ENCODE results near the gene KYAT1. TPM values are rescaled to one million over a fixed set of nuclear protein-coding genes. Genes with fewer than 3 reads are reported as not detected.
A peak's percentile ranks its signal among the peaks of the same experiment; 100 is the strongest.

Gene KYAT1
- total RNA-seq, 1 donor from 2014 or later: 18.9 TPM

DNA sequence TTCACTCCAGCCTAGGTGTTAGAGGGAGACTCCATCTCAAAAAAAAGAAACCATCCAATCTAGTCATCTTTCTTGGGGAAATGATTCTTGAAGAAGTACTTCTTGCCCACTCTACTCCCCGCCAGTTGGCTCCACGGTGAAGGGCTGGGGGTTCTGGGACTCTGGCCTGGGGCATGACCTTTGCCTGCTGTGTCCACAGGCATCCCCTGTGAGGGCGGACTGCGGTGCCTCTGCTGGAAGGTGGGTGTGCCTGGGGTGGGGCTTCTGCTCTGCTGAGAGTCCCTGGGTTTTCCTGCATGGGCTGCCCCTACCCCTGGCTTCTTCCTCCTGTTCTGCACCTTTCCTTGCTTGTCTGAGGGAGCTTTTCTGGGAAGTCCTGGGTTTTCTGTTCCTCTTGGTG is 91.2 kb downstream of the KYAT1 start:
- DNase-seq (ENCODE audit: low read depth): no peak
- TF ChIP-seq, protein P1, sequence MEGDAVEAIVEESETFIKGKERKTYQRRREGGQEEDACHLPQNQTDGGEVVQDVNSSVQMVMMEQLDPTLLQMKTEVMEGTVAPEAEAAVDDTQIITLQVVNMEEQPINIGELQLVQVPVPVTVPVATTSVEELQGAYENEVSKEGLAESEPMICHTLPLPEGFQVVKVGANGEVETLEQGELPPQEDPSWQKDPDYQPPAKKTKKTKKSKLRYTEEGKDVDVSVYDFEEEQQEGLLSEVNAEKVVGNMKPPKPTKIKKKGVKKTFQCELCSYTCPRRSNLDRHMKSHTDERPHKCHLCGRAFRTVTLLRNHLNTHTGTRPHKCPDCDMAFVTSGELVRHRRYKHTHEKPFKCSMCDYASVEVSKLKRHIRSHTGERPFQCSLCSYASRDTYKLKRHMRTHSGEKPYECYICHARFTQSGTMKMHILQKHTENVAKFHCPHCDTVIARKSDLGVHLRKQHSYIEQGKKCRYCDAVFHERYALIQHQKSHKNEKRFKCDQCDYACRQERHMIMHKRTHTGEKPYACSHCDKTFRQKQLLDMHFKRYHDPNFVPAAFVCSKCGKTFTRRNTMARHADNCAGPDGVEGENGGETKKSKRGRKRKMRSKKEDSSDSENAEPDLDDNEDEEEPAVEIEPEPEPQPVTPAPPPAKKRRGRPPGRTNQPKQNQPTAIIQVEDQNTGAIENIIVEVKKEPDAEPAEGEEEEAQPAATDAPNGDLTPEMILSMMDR (conservative IDR thresholded peaks at IDR 0.05; ENCODE audit: low read depth, low read length): no peak

DNA sequence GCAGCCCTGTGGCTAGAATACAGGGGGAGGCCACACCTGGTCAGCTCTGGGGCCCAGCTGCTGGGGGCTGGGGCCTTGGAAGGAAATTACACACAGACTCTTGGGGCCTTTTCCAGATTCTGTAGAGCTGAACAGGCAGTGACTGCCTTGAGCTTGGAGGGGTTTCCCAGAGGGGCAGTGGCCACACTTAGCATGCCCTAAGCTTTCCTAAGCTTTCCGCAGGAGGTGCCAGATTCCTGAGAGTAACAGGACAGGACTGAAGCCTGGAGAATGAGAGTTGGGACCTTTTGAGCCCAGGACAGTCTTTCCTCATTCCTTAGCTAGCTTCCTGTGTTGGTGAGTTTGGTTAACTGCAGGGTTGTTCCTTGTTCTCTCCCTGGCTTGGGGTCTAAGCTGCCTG is 93.3 kb downstream of the KYAT1 start:
- TF ChIP-seq, protein P1 (conservative IDR thresholded peaks at IDR 0.05; ENCODE audit: low read depth, low read length): no peak
- DNase-seq (ENCODE audit: low read depth): no peak
- peak overlapping the region; percentile 97 for H3K4me3 ChIP-seq (ENCODE audit: low read depth, low read length)

More for the DNA sequence above, 91.2 kb downstream of the KYAT1 start:
- no peak overlapping the region for H3K4me3 ChIP-seq (ENCODE audit: low read depth, low read length)

DNA sequence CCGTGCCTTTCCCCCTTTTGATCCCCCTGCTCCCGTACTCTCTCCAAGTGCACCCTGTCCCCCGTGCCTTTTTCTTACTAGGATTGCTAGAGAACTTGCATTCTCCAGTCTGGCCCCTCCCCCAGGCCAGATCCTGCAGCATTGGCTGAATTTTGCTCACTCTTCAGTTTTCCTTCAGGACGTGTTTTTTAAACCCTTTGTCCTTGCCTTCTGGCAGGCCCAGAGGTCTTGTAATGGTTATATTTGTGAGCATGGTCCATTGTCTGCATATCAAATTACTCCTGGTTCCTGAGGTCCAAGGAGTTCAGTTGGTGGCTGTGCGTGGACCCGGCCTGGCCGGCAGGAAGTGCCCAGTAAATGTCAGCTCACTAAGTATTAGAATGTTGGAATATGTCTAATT is 94.1 kb downstream of the KYAT1 start:
- TF ChIP-seq, protein P1 (conservative IDR thresholded peaks at IDR 0.05; ENCODE audit: low read depth, low read length): no peak
- DNase-seq (ENCODE audit: low read depth): no peak
- peak overlapping the region; percentile 97 for H3K4me3 ChIP-seq (ENCODE audit: low read depth, low read length)

DNA sequence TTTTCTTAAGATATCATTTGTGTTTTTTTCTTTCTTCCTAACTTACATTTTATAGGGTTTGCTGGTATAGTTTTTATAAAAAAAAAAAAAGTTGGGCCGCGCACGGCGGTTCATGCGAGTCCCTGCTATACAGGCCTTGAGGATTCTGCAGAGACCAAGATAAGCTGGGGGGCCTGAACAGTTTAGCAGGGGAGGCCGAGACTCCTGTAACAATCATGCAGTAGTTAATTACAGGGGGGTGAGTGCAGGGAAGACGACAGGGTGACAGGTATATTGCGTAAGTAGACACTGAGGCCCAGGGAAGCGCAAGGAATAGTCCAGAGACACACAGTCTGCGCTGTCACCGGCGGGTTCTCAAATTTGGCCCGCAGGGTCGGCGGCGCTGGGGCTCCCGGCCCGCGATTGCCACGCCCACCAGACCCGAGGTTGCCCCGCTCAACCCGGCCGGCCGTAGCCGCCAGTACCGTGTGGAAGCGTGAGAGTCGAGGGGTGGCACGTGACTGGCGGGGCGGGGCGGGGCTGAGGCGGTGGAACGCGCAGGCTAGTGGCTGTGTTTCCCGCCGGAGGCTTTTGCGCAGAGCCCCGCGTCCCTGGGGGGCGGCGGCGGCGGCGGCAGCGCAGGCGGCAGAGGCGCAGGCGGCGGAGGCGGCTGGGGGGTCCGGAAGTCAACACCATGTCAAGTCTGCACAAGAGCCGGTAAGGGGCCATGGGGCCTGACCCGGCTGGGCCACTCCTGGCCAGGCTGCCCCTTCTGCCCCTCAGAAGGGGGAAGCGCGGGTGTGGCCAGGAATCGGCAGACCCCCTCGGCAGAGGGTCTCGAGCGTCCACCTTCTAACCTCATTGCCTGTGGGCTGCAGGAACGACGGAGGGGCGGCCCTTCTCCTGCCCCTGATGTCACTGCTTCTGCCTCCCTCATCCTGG is 94.8 kb downstream of the KYAT1 start, which contains the start of gene TBC1D13:
TSS of gene TBC1D13 (plus strand) at position 573 of the 921 bp plus-strand sequence. CDS start at position 674, 101 bp downstream.
- TF ChIP-seq, protein P1 (conservative IDR thresholded peaks at IDR 0.05; ENCODE audit: low read depth, low read length): no peak
- DNase-seq (ENCODE audit: low read depth): no peak
- peak within 1 kb of the TSS; percentile 97 for H3K4me3 ChIP-seq (ENCODE audit: low read depth, low read length)

DNA sequence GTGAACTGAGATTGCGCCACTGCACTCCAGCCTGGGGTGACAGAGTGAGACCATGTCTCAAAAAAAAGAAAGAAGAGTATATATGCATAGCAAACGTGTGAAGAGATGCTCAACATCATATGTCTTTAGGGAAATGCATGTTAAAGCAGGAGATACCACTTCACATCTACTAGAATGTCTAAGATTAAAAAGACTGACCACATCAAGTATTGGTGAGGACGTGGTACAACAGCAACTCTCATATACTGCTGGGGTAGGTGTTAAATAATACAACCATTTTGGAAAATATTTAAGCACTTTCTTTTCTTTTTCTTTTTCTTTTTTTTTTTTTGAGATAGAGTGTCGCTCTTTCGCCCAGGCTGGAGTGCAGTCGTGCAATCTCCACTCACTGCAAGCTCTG is 96.3 kb downstream of the KYAT1 start:
- H3K4me3 ChIP-seq (ENCODE audit: low read depth, low read length): no peak overlapping the region
- TF ChIP-seq, protein P1 (conservative IDR thresholded peaks at IDR 0.05; ENCODE audit: low read depth, low read length): no peak
- no peak for DNase-seq (ENCODE audit: low read depth)

Other genes with a start within 250 kb of the KYAT1 start
- 121 TPM in 2 replicates for gene DYNC2I2, start 225.1 kb downstream of the KYAT1 start, total RNA-seq
- gene SET, start 192.7 kb downstream of the KYAT1 start, total RNA-seq: 331 and 406 TPM in 2 replicates
- 16.5 and 28.4 TPM in 2 replicates for gene PKN3, start 179.4 kb downstream of the KYAT1 start, total RNA-seq
- gene ZDHHC12, start 157.8 kb downstream of the KYAT1 start, total RNA-seq: 106 and 119 TPM in 2 replicates
- 11.5 and 15.3 TPM in 2 replicates for gene ZER1, start 110.0 kb downstream of the KYAT1 start, total RNA-seq
- 11.3 and 27.1 TPM in 2 replicates for gene TBC1D13, start 94.7 kb downstream of the KYAT1 start, total RNA-seq
- 57.6 and 61.8 TPM in 2 replicates for gene ENDOG, start 63.5 kb downstream of the KYAT1 start, total RNA-seq
- 30.2 and 30.7 TPM in 2 replicates for gene SPOUT1, start 52.2 kb downstream of the KYAT1 start, total RNA-seq
- gene LRRC8A, start 183 bp upstream of the KYAT1 start, total RNA-seq: 98.2 and 104 TPM in 2 replicates
- gene PHYHD1, start 39.0 kb upstream of the KYAT1 start, total RNA-seq: 21.2 and 22.5 TPM in 2 replicates
- gene DOLK, start 65.7 kb upstream of the KYAT1 start, total RNA-seq: 12.7 and 26.1 TPM in 2 replicates
- gene NUP188, start 65.7 kb upstream of the KYAT1 start, total RNA-seq: 37.6 and 67.3 TPM in 2 replicates
- gene SH3GLB2, start 146.4 kb upstream of the KYAT1 start, total RNA-seq: 90.1 and 97.5 TPM in 2 replicates
- gene MIGA2, start 154.7 kb upstream of the KYAT1 start, total RNA-seq: 18.0 and 25.4 TPM in 2 replicates
- gene DOLPP1, start 199.2 kb upstream of the KYAT1 start, total RNA-seq: 12.7 and 23.1 TPM in 2 replicates
- 27.5 TPM in 2 replicates for gene CRAT, start 228.8 kb upstream of the KYAT1 start, total RNA-seq
- gene PTPA, start 229.5 kb upstream of the KYAT1 start, total RNA-seq: 184 and 220 TPM in 2 replicates